SH-SY5Y (cell line): ENCODE data around the gene RAP2B.

Experiments
- GATA2 ChIP-seq: IDR thresholded peaks from 2 replicates; pipeline ENCODE4 v1.6.1; 2011; ENCODE audit warnings: mild to moderate bottlenecking, low read depth, low read length
- GATA3 ChIP-seq: IDR thresholded peaks from 2 replicates; pipeline ENCODE4 v1.6.1; 2011; ENCODE audit warnings: low read depth, mild to moderate bottlenecking, low read length, moderate library complexity

Gene RAP2B

GRCh38 chr3:153166796-153167195 lies 4.8 kb downstream of the RAP2B start:
- TF ChIP-seq GATA3 (no peak), GATA2 (no peak)

- no peak for TF ChIP-seq GATA3
Observed at GRCh38 chr3:153169793-153170383, 7.9 kb downstream of the RAP2B start.

GRCh38 chr3:153171256-153171655 lies 9.2 kb downstream of the RAP2B start:
- no peak for TF ChIP-seq GATA2
- no peak for TF ChIP-seq GATA3

- TF ChIP-seq GATA3 = no peak
- no peak for TF ChIP-seq GATA2
Observed at GRCh38 chr3:153171918-153172317, 9.9 kb downstream of the RAP2B start.

GRCh38 chr3:153172796-153173757 lies 11.1 kb downstream of the RAP2B start:
- TF ChIP-seq GATA2 = no peak
- no peak for TF ChIP-seq GATA3

GRCh38 chr3:153173758-153174516 lies 11.9 kb downstream of the RAP2B start:
- TF ChIP-seq GATA2 (no peak), GATA3 (no peak)

GRCh38 chr3:153176197-153176596 lies 14.2 kb downstream of the RAP2B start:
- TF ChIP-seq GATA3 (no peak), GATA2 (no peak)

GRCh38 chr3:153180860-153181372 lies 18.9 kb downstream of the RAP2B start:
- TF ChIP-seq GATA3 (no peak), GATA2 (no peak)

GRCh38 chr3:153182501-153183293 lies 20.7 kb downstream of the RAP2B start:
- no peak for TF ChIP-seq GATA2
- no peak for TF ChIP-seq GATA3

GRCh38 chr3:153190923-153191322 lies 28.9 kb downstream of the RAP2B start:
- TF ChIP-seq GATA2 = no peak

- TF ChIP-seq GATA2 = no peak
- TF ChIP-seq GATA3 = no peak
Observed at GRCh38 chr3:153192327-153192726, 30.3 kb downstream of the RAP2B start.

GRCh38 chr3:153195349-153195879 lies 33.4 kb downstream of the RAP2B start:
- no peak for TF ChIP-seq GATA2

- TF ChIP-seq GATA2 (no peak), GATA3 (no peak)
Observed at GRCh38 chr3:153209596-153209995, 47.6 kb downstream of the RAP2B start.
